GM10248 (cell line): ENCODE results near the gene PPARA.

Experiments
- CTCF ChIA-PET: fragments of 300-600 bp; sonication (Branson Sonifier 250); formaldehyde crosslinking; extraction: SDS; loops from one replicate; lab custom pipeline; 2021; ENCODE audit warnings: antibody characterized with exemption; lab: Yijun Ruan, JAX
- POLR2A ChIA-PET: fragments of 350-650 bp; sonication (Branson Sonifier 250); formaldehyde crosslinking; extraction: SDS; loops from one replicate; lab custom pipeline; 2020; ENCODE audit warnings: antibody characterized with exemption; lab: Yijun Ruan, JAX
- DNase-seq: peaks from one replicate; pipeline ENCODE4 v3.0.0; 2012; ENCODE audit errors: extremely low spot score
- TF ChIP-seq, protein P1 (sequence below): IDR thresholded peaks from 2 replicates; pipeline ENCODE4 v1.5.1; 2012; ENCODE audit warnings: mild to moderate bottlenecking, low read depth; ENCODE audit errors: extremely low read depth, missing control alignments, control extremely low read depth

The PPARA gene

DNA sequence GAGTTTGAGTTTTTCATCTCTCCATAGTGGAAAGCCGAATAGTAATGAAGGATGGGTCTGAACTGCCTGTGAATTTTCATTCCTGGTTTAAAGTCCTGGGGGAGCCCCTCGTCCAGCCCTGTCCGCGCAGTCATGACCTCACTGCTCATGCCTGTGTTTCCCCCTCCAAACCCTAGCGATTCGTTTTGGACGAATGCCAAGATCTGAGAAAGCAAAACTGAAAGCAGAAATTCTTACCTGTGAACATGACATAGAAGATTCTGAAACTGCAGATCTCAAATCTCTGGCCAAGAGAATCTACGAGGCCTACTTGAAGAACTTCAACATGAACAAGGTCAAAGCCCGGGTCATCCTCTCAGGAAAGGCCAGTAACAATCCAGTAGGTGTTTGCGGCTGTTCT is 69.3 kb downstream of the PPARA start:
- DNase-seq, result no peak
- ChIA-PET CTCF (interaction anchor here (1.2 kb wide), 1 partner anchor 8 kb away, joined by 3 read pairs; no protein-coding TSS in a partner anchor), POLR2A (interaction anchor here (0.7 kb wide), 1 partner anchor 69 kb away, joined by 3 read pairs; no protein-coding TSS in a partner anchor)
- TF ChIP-seq, protein P1, sequence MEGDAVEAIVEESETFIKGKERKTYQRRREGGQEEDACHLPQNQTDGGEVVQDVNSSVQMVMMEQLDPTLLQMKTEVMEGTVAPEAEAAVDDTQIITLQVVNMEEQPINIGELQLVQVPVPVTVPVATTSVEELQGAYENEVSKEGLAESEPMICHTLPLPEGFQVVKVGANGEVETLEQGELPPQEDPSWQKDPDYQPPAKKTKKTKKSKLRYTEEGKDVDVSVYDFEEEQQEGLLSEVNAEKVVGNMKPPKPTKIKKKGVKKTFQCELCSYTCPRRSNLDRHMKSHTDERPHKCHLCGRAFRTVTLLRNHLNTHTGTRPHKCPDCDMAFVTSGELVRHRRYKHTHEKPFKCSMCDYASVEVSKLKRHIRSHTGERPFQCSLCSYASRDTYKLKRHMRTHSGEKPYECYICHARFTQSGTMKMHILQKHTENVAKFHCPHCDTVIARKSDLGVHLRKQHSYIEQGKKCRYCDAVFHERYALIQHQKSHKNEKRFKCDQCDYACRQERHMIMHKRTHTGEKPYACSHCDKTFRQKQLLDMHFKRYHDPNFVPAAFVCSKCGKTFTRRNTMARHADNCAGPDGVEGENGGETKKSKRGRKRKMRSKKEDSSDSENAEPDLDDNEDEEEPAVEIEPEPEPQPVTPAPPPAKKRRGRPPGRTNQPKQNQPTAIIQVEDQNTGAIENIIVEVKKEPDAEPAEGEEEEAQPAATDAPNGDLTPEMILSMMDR, result no peak

DNA sequence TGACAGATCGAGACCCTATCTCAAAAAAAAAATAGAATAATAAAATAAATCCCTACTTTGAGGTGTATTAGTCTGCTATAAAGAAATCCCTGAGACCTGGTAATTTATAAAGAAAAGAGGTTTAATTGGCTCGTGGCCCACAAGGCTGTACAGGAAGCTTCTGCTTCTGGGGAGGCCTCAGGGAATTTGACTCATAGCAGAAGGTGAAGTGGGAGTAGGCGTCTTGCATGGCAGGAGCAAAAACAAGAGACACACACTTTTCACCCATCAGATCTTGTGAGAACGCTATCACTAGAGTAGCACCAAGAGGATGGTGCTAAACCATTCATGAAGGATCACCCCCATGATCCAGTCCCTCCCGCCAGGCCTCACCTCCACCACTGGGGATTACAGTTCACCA is 70.6 kb downstream of the PPARA start:
- CTCF ChIA-PET, result interaction anchor here (0.8 to 1.2 kb wide), 2 partner anchors 10 to 18 kb away, joined by 3 read pairs; no protein-coding TSS in a partner anchor

DNA sequence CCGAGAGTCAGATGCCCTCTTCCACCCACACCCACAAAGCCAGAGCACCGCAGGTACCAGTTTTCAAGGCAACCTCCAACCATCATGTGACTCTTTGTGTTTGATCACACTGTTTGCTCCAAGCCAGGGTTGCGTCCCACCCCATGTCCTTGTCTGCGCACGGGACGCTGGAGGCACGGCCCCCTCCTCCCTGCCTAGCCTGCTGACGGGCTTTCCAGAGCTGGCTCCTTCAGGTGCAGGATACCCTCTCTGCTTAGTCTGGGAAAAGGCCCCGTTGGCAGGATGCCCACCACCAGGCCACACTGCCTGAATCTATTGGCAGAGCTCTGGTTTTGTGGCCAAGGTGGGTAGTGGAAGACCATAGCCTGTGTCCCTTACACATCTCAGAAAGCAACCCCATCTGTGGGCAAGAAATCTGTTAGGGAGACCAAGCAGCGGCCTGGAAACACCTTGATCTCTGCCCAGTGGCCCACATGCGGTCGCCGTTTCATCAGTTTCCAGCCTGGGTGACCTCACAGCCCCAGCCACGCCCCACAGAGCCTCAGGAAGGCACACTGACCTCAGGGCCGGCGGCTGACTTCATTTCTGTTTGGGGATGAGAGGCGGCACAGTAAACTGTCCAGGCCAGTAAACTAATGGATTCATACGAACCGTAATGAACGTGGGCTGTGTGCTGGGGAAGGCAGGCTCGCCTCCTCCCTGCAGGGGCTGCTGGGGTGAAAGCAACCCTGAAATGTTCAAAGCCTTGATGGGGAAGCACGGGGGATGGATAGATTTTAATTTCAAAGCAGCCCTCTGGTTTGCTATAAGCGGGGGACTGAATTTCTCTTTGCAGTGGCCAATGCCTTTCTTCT is 73.9 kb downstream of the PPARA start:
- no peak for DNase-seq
- CTCF ChIA-PET, result no interaction called here
- TF ChIP-seq, protein P1, result no peak
- POLR2A ChIA-PET, result no interaction called here

More for the DNA sequence above, 70.6 kb downstream of the PPARA start:
- POLR2A ChIA-PET, result no interaction called here
- TF ChIP-seq, protein P1, result no peak
- DNase-seq, result no peak

DNA sequence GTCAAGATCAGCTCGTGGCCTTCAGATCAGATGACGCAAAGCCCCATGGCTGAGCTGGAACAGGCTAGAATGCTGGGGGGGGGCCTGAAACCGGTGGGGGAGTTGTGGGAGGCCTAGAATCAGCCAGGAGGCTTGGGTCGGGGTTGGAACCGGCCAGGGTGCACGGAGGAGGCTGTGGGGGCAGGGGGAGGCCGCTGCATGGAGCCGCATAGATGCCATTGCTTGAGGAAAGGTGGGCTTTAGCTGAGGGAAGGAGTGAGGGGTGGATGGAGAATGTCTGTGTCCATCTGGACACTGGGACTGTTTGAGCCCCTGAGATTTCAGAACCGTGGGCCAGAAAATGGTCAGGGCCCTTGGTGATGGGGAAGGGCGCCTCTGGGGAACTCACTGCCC is 74.6 kb downstream of the PPARA start:
- ChIA-PET POLR2A (no interaction called here), CTCF (no interaction called here)
- TF ChIP-seq, protein P1, result no peak
- DNase-seq, result no peak

DNA sequence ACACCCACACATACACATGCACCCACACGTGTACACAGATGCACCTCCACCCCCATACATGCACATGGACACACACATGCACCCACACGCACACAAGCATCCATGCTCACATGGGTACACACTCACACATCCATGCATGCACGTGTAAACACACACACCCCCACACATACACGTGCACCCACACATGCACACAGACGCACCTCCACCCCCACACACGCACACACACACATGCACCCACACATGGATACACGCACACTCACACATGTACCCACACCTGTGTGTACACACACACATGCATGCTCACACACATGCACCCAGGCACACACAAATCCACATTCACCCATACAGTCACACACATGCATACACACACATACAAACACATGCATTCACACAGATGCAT is 75.3 kb downstream of the PPARA start:
- TF ChIP-seq, protein P1, result no peak
- POLR2A ChIA-PET, result no interaction called here
- CTCF ChIA-PET, result no interaction called here
- DNase-seq, result no peak

DNA sequence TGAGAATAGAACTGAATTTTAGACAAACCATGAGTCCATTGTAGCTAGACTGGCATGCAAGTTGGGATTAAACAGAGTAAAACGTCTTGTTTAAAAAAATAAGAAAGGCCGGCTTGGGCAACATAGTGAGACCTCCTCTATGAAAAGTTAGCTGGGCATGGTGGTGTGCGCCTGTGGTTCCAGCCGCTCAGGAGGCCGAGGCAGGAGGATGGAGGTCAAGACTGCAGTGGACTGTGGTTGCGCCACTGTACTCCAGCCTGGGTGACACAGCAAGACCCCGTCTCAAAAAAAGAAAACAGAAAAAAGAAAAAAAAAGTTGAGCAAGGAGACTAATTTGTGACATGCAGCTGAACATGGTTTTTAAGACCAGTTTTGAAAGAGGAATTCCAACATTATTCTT is 76.3 kb downstream of the PPARA start:
- no peak for DNase-seq
- TF ChIP-seq, protein P1, result no peak
- CTCF ChIA-PET, result interaction anchor here (0.9 to 1.8 kb wide), 5 partner anchors 15 to 220 kb away, joined by 3 to 5 read pairs (median 4); partner anchors contain the start of gene TTC38
- POLR2A ChIA-PET, result no interaction called here
